GM12872 (cell line): Measurements from ENCODE around the gene FAIM2.

ENCODE experiments used
- TF ChIP-seq, protein P1 (sequence below): IDR thresholded peaks from 3 replicates; pipeline ENCODE4 v1.5.1; 2011; ENCODE audit warnings: low read depth, mild to moderate bottlenecking, low read length, moderate library complexity; ENCODE audit not compliant: insufficient read depth

Gene FAIM2

DNA sequence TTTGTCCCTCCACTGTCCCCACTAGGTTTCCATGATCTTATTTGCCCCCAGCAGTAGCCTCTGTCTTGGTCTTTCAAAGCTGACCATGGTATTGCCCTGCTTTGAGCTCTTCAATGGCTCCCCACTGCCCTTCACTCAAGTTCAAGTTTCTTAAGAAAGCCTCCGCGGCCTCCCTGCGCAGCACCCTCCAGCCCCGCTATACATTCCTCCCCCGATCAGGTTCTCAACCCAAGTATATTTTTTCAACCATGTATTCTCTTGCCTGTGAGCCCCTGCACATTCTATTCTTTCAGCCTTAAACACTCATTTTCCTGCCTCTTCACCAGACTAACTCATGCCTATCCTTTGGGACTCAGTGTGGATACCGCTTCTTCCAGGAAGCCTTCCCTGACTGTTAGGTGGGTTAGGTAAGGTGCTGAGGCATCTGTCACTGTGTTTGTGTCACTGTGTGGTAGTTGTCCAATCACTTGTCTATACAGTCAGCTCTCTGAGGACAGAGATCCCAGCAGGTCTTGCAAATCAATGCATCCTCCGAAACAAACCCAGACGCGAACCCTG is 4.3 kb downstream of the FAIM2 start:
- TF ChIP-seq, protein P1, sequence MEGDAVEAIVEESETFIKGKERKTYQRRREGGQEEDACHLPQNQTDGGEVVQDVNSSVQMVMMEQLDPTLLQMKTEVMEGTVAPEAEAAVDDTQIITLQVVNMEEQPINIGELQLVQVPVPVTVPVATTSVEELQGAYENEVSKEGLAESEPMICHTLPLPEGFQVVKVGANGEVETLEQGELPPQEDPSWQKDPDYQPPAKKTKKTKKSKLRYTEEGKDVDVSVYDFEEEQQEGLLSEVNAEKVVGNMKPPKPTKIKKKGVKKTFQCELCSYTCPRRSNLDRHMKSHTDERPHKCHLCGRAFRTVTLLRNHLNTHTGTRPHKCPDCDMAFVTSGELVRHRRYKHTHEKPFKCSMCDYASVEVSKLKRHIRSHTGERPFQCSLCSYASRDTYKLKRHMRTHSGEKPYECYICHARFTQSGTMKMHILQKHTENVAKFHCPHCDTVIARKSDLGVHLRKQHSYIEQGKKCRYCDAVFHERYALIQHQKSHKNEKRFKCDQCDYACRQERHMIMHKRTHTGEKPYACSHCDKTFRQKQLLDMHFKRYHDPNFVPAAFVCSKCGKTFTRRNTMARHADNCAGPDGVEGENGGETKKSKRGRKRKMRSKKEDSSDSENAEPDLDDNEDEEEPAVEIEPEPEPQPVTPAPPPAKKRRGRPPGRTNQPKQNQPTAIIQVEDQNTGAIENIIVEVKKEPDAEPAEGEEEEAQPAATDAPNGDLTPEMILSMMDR = no peak

DNA sequence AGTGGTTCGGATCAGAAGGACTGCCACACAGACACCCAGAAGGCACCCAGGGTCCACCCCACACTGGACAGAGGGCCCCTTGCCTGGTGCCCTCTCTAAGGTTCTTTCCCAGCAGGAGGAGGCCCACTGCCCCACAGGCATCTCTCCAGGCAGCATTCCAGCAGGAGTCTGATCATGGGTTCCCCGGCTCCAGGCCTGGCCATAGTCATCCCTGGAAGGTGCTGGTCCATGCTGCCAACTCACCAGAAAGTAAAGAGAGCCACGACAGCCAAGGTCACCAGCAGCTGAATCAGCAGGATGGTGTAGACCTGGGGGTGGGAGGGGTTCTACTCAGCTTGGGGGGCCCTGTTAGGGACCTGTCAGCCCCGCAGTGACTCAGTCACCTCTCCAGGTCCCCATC is 6.4 kb downstream of the FAIM2 start:
- TF ChIP-seq, protein P1 = no peak

DNA sequence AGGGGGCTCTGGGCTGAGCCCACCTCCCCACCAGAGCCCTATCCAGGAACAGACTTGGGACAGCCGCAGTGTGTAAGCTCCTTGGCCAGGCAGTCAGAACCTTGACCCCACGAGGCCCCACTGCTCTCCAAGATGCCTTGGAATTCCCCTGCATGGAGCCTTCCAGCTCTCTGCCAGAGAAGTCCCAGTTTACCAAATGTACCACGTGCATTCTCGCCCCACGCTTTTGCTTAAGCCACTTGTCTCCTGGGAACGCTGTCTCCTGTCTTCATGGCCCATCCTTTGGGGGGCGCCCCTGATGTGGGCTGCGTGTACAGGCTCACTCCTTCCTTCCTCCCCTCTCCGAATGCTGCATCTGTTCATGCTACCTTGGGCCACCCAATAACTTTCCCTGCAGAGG is 7.9 kb downstream of the FAIM2 start:
- TF ChIP-seq, protein P1 = no peak

DNA sequence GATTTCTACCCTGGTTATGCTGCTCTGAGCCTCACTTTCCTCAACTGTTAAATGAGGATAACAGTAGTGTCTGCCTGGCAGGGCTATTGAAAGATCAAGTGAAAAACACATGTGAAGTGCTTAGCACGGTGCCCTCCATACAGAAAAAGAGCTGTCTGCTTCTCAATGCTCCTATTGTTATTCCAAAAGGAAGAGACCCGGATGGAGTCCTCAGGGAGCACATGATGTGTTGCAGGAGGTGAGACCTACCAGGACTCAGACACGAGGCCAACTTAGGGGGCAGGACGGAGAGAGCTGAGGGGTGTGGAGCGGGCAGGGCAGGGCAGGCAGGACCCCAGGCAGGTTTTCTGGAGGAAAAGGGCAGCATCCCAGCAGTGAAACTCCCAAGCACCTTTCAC is 8.9 kb downstream of the FAIM2 start:
- TF ChIP-seq, protein P1 = no peak

DNA sequence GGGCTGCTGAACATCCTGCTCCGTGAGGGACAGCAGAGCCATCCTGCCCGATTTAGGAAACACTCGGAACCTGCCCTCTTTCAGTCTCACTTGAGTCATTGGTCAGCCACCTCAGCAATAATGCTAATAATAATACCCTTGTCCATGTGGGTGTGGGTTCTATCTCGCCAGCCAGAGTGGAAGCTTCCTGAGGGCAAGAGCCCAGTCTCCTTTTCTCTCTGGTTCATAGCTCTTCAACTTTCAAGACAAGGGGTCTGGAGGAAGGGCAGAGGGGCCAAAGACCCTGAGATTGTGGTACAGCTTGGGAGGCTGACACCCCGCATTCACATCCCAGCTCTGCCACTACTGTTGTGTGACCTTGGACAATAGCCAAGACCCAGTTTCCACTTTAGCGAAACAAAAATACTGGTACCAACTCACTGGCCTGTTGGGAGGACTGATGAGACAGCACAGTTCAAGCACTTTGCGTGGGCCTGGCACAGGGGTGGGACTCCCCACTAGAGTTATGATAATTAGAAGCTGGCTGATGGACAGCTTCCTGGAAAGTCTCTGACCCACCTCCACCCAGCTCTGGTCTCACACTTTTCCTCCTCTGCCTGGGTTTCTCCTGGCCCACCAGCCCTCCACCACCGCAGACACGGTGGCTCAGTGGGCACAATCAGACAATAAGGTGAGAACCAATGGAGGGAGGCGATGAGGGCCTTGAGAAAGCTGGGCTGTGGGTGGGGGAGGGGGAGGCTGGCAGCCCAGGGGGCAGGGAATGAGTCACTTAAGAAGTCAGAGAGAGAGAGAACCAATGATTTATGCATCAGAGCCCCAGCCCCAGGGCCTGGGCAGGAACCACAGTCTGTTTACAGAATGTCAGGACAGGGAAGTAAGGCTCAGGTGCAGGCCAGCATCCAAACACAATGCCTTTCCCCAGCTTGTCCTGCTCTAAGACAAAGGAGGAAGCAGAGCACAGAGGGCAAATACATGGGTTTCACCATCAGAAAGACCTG is 9.6 kb downstream of the FAIM2 start:
- TF ChIP-seq, protein P1 = no peak

DNA sequence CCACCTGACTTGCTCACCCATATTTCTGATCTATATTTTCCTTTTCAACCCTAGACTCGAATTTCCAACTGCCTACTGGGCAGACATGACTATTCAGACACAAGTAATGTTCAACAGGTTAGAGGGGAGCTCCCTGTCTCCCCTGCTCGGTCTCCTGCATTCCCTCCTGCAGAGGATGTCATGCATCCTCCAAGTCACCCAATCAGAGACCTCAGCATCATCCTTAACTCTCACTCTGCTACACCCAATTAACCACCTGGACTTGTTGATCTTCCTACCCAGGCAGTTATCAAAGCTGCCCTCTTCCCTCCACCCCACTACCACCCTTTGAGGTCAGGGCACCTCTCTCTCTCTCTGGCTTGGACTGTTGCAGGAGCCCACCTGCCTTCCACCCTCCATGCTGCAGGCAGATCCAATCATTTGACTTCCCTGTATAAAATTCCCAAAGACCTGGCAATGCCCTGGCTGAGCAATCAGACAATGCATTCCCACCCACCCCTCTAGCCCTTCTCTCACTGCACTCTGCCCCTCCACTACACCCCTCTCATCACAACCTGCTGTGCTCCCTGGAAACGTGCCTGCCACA is 10.9 kb downstream of the FAIM2 start:
- TF ChIP-seq, protein P1 = no peak

DNA sequence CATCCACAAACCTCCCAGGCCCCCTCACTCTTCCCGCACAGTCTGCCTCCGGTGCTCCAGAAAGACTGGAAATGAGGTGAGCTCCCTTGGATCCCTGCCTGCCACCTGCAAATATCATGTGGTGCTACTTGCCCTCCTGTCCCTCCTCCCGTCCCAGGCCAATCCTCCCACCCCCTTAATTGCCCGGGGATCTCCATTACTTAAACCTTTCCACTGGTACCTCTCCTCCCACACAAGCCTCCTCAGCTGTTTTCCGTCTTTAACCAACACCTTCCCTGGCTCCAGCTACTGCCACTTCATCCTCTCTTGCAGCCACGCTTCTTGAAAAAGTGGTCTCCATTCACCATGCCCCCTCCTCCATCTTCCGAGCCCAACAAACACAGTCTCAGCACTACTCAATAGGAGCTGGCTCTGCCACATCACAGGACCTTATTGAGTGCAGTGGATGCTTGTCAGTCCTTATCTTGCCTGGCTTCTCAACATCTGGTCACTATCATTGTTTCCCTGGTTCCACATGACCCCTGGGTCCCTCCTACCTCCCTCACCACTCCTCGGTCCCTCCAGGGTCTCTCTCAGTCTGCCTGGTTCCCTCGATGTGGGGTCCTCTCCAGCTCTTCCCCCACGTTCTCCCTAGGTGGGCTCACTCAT is 11.5 kb downstream of the FAIM2 start:
- TF ChIP-seq, protein P1 = no peak
